Calu3 (cell line): Measurements from ENCODE around the gene PIH1D1. TPM values are rescaled to one million over a fixed set of nuclear protein-coding genes. Genes with fewer than 3 reads are reported as not detected.

Experiments used
- BruUV-seq: library from RNA; stranded (reverse); fragments of 400-500 nt; replicated peaks from 2 replicates; lab custom pipeline; 2021; lab: Mats Ljungman, UMichigan
- CTCF ChIA-PET: fragments of 300-600 bp; sonication (Branson Sonifier 250); formaldehyde crosslinking; loops from one replicate; lab custom pipeline; 2022; ENCODE audit warnings: antibody characterized with exemption; lab: Charles Lee
- DNase-seq: peaks from one replicate; pipeline ENCODE4 v3.0.0; 2022
- H3K27ac Mint-ChIP-seq: one replicate; pipeline ENCODE4 v1.8.0; 2022; ENCODE audit warnings: mixed read lengths; ENCODE audit not compliant: unreplicated experiment
- H3K27me3 Mint-ChIP-seq: one replicate; pipeline ENCODE4 v1.8.0; 2022; ENCODE audit warnings: mixed read lengths; ENCODE audit not compliant: unreplicated experiment
- H3K36me3 Mint-ChIP-seq: one replicate; pipeline ENCODE4 v1.8.0; 2022; ENCODE audit warnings: mild to moderate bottlenecking, moderate library complexity, mixed read lengths; ENCODE audit not compliant: insufficient read depth, unreplicated experiment
- H3K4me1 Mint-ChIP-seq: one replicate; pipeline ENCODE4 v1.8.0; 2022; ENCODE audit warnings: mild to moderate bottlenecking, low read depth, mixed read lengths; ENCODE audit not compliant: unreplicated experiment
- H3K4me3 Mint-ChIP-seq: one replicate; pipeline ENCODE4 v1.8.0; 2022; ENCODE audit warnings: mild to moderate bottlenecking, low read depth, moderate library complexity, mixed read lengths; ENCODE audit not compliant: unreplicated experiment
- H3K9me3 Mint-ChIP-seq: one replicate; pipeline ENCODE4 v1.8.0; 2022; ENCODE audit warnings: low read depth, mixed read lengths; ENCODE audit not compliant: unreplicated experiment
- intact Hi-C: fragments of 100-400 bp; cut with micrococcal nuclease; formaldehyde crosslinking; loops from one replicate; pipeline ENCODE4 v1.10.0; 2022; ENCODE audit not compliant: unreplicated experiment
- total RNA-seq: library from RNA; stranded (reverse); gene quantifications from 2 replicates; pipeline ENCODE4 v1.2.3, GENCODE V29; 2022
- TF ChIP-seq, protein P1 (sequence below): fragments of 200-600 bp; IDR thresholded peaks from one replicate; pipeline ENCODE4 v1.8.0; 2022; ENCODE audit warnings: antibody characterized with exemption; ENCODE audit not compliant: unreplicated experiment

The PIH1D1 gene
- total RNA-seq, 1 experiment from 2014 or later: 141 TPM

DNA sequence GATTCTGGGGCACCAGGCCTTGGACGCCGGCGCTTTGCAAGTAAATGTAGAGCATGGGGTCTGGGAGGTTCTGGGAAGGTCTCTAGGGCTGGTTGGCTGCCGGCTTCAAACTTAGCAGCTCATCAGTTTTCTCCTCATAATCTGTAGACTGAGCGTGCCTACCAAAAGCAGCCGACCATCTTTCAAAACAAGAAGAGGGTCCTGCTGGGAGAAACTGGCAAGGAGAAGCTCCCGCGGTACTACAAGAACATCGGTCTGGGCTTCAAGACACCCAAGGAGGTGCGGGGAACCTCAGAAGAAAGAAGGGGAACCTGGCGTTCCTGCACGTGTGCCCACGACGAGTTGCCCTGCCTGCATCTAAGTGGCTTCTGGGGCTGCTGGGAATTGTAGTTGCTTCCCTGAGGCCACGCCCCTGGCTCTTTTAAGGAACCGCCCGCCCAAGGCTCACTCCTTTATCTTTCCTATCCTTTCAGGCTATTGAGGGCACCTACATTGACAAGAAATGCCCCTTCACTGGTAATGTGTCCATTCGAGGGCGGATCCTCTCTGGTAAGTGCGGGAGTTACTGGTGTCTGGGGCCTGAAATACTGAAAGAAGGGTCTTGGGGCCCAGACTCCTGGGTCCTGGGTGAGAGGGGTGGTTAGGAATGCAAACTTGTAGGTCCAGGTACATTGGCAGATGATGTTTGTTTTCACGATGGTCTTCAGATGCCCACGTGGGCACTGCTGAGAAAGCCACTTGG is 45.6 kb upstream of the PIH1D1 start:
- CTCF ChIA-PET: no interaction called here
- Mint-ChIP-seq H3K9me3 (no peaks in the 10 kb centered on the region), H3K36me3 (peaks cover 89% of the 10 kb centered on the region), H3K27me3 (no peaks in the 10 kb centered on the region), H3K4me1 (peaks cover 11% of the 10 kb centered on the region), H3K27ac (peak overlapping the region; percentile 92), H3K4me3 (peak overlapping the region; percentile 89)
- intact Hi-C loops: no loop called here
- peak; percentile 68 for DNase-seq
- BruUV-seq: no TSS peak
- TF ChIP-seq, protein P1, sequence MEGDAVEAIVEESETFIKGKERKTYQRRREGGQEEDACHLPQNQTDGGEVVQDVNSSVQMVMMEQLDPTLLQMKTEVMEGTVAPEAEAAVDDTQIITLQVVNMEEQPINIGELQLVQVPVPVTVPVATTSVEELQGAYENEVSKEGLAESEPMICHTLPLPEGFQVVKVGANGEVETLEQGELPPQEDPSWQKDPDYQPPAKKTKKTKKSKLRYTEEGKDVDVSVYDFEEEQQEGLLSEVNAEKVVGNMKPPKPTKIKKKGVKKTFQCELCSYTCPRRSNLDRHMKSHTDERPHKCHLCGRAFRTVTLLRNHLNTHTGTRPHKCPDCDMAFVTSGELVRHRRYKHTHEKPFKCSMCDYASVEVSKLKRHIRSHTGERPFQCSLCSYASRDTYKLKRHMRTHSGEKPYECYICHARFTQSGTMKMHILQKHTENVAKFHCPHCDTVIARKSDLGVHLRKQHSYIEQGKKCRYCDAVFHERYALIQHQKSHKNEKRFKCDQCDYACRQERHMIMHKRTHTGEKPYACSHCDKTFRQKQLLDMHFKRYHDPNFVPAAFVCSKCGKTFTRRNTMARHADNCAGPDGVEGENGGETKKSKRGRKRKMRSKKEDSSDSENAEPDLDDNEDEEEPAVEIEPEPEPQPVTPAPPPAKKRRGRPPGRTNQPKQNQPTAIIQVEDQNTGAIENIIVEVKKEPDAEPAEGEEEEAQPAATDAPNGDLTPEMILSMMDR: no peak

DNA sequence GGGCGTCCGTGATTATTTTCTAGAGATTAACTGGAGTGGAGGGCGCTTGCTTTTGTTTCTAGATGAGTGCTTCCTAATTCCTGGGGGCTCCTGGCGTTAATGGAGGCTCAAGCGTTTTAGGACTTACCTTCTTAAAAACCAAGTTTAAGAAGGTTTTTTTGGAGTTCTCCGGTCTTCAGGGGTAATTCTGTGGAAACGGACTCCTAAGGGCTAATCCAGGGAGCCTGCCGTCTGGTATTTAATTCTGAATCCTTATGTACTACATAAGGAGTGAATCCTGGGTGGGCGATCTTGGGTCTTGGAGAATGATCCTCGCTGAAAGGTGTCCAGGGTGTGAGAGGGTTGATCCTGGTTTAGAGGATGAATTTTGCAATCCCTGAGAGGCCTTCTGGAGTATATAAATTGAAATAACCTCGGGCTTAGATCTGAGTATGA is 45.0 kb upstream of the PIH1D1 start:
- Mint-ChIP-seq H3K27ac (peak overlapping the region; percentile 92), H3K4me1 (peaks cover 11% of the 10 kb centered on the region), H3K27me3 (no peaks in the 10 kb centered on the region), H3K9me3 (no peaks in the 10 kb centered on the region), H3K36me3 (peaks cover 96% of the 10 kb centered on the region), H3K4me3 (peak overlapping the region; percentile 89)
- TF ChIP-seq, protein P1: no peak
- DNase-seq: no peak
- intact Hi-C loops: no loop called here
- BruUV-seq: TSS peak; percentile 50
- CTCF ChIA-PET: no interaction called here

DNA sequence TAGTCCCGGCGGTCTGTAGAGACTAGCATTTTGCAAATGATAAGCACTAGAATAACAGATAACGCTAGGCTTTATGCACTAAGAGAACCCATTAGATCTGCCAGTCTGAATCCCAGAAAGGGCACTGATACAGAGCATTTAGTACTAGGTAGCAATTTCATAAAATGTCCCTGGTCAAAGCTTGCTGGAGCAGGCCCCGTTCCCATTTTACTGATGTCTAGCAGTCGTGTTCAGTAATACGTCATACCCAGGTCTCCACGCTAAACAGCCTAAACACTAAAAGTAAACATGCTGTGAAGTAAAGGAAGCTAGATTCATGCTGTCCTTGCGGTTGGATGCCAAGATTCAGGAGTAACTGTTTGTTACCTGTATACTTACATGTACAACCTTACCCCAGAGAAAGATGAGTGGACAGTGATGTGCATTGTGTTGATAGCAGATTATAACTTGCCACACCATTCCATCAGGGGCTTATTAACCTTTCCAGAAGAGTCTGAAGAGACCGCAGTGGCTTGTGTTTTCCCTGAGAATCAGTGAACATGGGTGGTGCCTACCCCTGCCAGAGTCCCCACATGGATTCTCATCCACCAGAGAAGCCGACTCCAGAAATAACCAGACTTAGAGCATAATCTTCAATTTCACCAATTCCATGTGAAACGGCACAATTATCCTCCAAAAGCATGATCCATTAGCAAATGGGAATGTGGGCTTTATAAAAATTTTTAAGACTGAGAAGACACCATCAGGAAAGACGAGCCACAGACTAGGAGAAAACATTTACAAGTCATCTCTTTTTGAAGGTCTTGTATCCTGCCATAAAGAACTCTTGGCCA is 41.2 kb upstream of the PIH1D1 start:
- no TSS peak for BruUV-seq
- Mint-ChIP-seq H3K27ac (peak overlapping the region; percentile 91), H3K4me1 (no peaks in the 10 kb centered on the region), H3K4me3 (peak overlapping the region; percentile 22), H3K27me3 (no peaks in the 10 kb centered on the region), H3K9me3 (no peaks in the 10 kb centered on the region), H3K36me3 (peaks cover 99% of the 10 kb centered on the region)
- TF ChIP-seq, protein P1: no peak
- CTCF ChIA-PET: interaction anchor here (0.5 to 0.7 kb wide), 2 partner anchors 39 to 54 kb away, joined by 3 read pairs; no protein-coding TSS in a partner anchor
- intact Hi-C loops: no loop called here
- no peak for DNase-seq

DNA sequence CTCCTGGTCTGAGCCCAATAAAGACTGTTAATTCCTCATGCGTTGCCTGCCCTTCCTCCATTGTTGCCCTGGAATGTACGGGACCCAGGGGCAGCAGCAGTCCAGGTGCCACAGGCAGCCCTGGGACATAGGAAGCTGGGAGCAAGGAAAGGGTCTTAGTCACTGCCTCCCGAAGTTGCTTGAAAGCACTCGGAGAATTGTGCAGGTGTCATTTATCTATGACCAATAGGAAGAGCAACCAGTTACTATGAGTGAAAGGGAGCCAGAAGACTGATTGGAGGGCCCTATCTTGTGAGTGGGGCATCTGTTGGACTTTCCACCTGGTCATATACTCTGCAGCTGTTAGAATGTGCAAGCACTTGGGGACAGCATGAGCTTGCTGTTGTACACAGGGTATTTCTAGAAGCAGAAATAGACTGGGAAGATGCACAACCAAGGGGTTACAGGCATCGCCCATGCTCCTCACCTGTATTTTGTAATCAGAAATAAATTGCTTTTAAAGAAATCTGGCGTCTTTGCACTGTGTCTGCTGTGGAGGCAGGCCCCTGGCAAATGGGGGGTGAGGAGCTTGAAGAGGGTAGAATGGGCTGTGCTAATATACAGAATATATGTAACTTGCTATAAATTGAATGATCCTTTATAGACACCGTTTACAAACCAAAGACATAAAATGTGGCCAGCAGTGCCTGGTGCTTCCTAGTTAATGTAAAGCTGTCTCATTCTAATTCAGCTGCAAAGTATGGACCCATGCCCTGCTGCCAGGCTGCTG is 40.4 kb upstream of the PIH1D1 start:
- no peak for DNase-seq
- peak overlapping the region; percentile 91 for H3K27ac Mint-ChIP-seq
- no peaks in the 10 kb centered on the region for H3K4me1 Mint-ChIP-seq
- intact Hi-C loops: no loop called here
- BruUV-seq: TSS peak; percentile 0
- no peaks in the 10 kb centered on the region for H3K9me3 Mint-ChIP-seq
- TF ChIP-seq, protein P1: no peak
- peaks cover 99% of the 10 kb centered on the region for H3K36me3 Mint-ChIP-seq
- CTCF ChIA-PET: interaction anchor here (0.5 kb wide), 1 partner anchor 40 kb away, joined by 3 read pairs; no protein-coding TSS in a partner anchor
- peak overlapping the region; percentile 22 for H3K4me3 Mint-ChIP-seq
- H3K27me3 Mint-ChIP-seq: no peaks in the 10 kb centered on the region
